HepG2 (cell line): ENCODE results near the gene PSMD10. TPM values are rescaled to one million over a fixed set of nuclear protein-coding genes. Genes with fewer than 3 reads are reported as not detected.

Experiments used
- ATAC-seq: fragments of 200-7000 bp; cut with Tn5 transposase; 3 replicates; pipeline ENCODE4 v1.9.1; 2020; ENCODE audit warnings: mild to moderate bottlenecking, moderate library complexity
- BruUV-seq: library from RNA; stranded (reverse); fragments of 400-500 nt; replicated peaks from 2 replicates; lab custom pipeline; 2021; lab: Mats Ljungman, UMichigan
- CTCF ChIA-PET: fragments of 300-600 bp; formaldehyde crosslinking; extraction: SDS; loops from one replicate; lab custom pipeline; 2021; ENCODE audit warnings: low total read pairs, inconsistent platforms, low intra/inter-chr PET ratio; lab: Yijun Ruan, JAX
- POLR2A ChIA-PET: fragments of 350-600 bp; sonication (Branson Sonifier 250); formaldehyde crosslinking; loops from one replicate; lab custom pipeline; 2020; ENCODE audit warnings: antibody characterized with exemption, inconsistent platforms; lab: Yijun Ruan, JAX
- DNase-seq: peaks from one replicate; pipeline ENCODE4 v3.0.0-alpha.2; 2015; ENCODE audit warnings: low spot score
- FAIRE-seq: peaks from 3 replicates; lab custom pipeline; 2011; peaks lifted over from hg19 to GRCh38; lab: Jason Lieb, UNC
- H2AFZ ChIP-seq: one replicate; pipeline ENCODE4 v1.6.1; 2011; ENCODE audit warnings: low read length, inconsistent platforms
- H3K27ac ChIP-seq: fragments of 300-600 bp; 3 replicates; pipeline ENCODE4 v1.8.0; 2011; ENCODE audit warnings: mixed run types, mild to moderate bottlenecking, mixed read lengths, low read length, inconsistent platforms; ENCODE audit not compliant: insufficient read depth; ENCODE audit errors: extremely low read length
- H3K27me3 ChIP-seq, 2 experiments: fragments of 200-600 bp in 1 of 2; 2 replicates in 1 of 2; 3 replicates in 1 of 2; pipeline versions ENCODE4 v1.6.0 to v1.8.0; 2011; ENCODE audit warnings: low read length in 2 of 2, mild to moderate bottlenecking in 2 of 2, moderate library complexity in 2 of 2, inconsistent platforms in 1 of 2; ENCODE audit not compliant: insufficient read depth in 2 of 2, control insufficient read depth in 1 of 2
- H3K36me3 ChIP-seq, 2 experiments: fragments of 200-600 bp in 1 of 2; replicated peaks in 1 of 2; 2 replicates in 1 of 2; 3 replicates in 1 of 2; pipeline versions ENCODE4 v1.5.1 to v1.8.0; 2011; ENCODE audit warnings: low read length in 2 of 2, inconsistent platforms in 1 of 2; ENCODE audit not compliant: insufficient read depth in 2 of 2, control insufficient read depth in 1 of 2
- H3K4me1 ChIP-seq: 2 replicates; pipeline ENCODE4 v1.5.1; 2012; ENCODE audit warnings: low read length, inconsistent platforms; ENCODE audit not compliant: insufficient read depth
- H3K4me2 ChIP-seq: 2 replicates; pipeline ENCODE4 v1.6.0; 2011; ENCODE audit warnings: low read depth, low read length, inconsistent platforms
- H3K4me3 ChIP-seq, 3 experiments: fragments of 200-600 bp in 1 of 3; sonication (generic), shearing (Covaris generic) in 1 of 3; replicated peaks in 1 of 3; 2 replicates each; pipeline ENCODE4 v1.5.1; 2011 to 2016; ENCODE audit warnings: low read length in 3 of 3, inconsistent platforms in 2 of 3, low read depth in 2 of 3, mild to moderate bottlenecking in 2 of 3, control low read depth in 1 of 3, mixed read lengths in 1 of 3; ENCODE audit not compliant: insufficient read depth in 1 of 3
- H3K79me2 ChIP-seq: one replicate; pipeline ENCODE4 v1.6.1; 2011; ENCODE audit warnings: low read length, inconsistent platforms; ENCODE audit not compliant: insufficient read depth
- H3K9ac ChIP-seq: 2 replicates; pipeline ENCODE4 v1.6.0; 2011; ENCODE audit warnings: mild to moderate bottlenecking, low read depth, low read length, inconsistent platforms; ENCODE audit not compliant: insufficient read depth
- H3K9me3 ChIP-seq: 2 replicates; pipeline ENCODE4 v1.5.1; 2012; ENCODE audit warnings: mild to moderate bottlenecking, low read length
- H4K20me1 ChIP-seq: 2 replicates; pipeline ENCODE4 v1.6.0; 2011; ENCODE audit warnings: inconsistent platforms, mild to moderate bottlenecking, low read length, moderate library complexity; ENCODE audit not compliant: insufficient read depth
- GATAD2A ChIP-seq: IDR thresholded peaks from 2 replicates; pipeline ENCODE4 v1.6.1; 2016
- HNRNPH1 ChIP-seq: fragments of 200-400 bp; formaldehyde crosslinking; optimal IDR thresholded peaks from 2 replicates; pipeline ENCODE3; 2017; ENCODE audit warnings: mild to moderate bottlenecking, low read depth, low read length
- KAT2B ChIP-seq: fragments of 150-350 bp; IDR thresholded peaks from 2 replicates; pipeline ENCODE4 v1.6.1; 2014; ENCODE audit warnings: low read depth, low read length, borderline replicate concordance
- NFKBIZ ChIP-seq: IDR thresholded peaks from 2 replicates; pipeline ENCODE4 v1.6.1; 2018; ENCODE audit warnings: missing genetic modification reagents, missing compliant biosample characterization
- NR1H2 ChIP-seq: sonication (generic); formaldehyde crosslinking; IDR thresholded peaks from 2 replicates; pipeline ENCODE4 v1.8.1; 2022; ENCODE audit warnings: low read depth, missing genetic modification reagents, borderline replicate concordance
- RBM39 ChIP-seq: fragments of 200-400 bp; formaldehyde crosslinking; IDR thresholded peaks from one replicate; pipeline ENCODE4 v1.6.1; 2018; ENCODE audit warnings: antibody characterized with exemption, mild to moderate bottlenecking, low read depth, low read length; ENCODE audit not compliant: poor library complexity, severe bottlenecking
- SUZ12 ChIP-seq: fragments of 150-350 bp; IDR thresholded peaks from 2 replicates; pipeline ENCODE4 v1.6.1; 2014; ENCODE audit warnings: low read depth, low read length
- TBL1XR1 ChIP-seq: fragments of 150-350 bp; IDR thresholded peaks from 2 replicates; pipeline ENCODE4 v1.6.1; 2014; ENCODE audit warnings: borderline replicate concordance, low read length; ENCODE audit not compliant: partially characterized antibody
- ZNF10 ChIP-seq: sonication (generic); formaldehyde crosslinking; IDR thresholded peaks from 2 replicates; pipeline ENCODE4 v1.4.0; 2020; ENCODE audit warnings: mild to moderate bottlenecking, low read depth, missing genetic modification reagents, borderline replicate concordance
- ZNF251 ChIP-seq: sonication (generic); formaldehyde crosslinking; IDR thresholded peaks from 2 replicates; pipeline ENCODE4 v1.9.0; 2021; ENCODE audit warnings: mild to moderate bottlenecking, missing genetic modification reagents
- ZNF274 ChIP-seq: sonication (generic); formaldehyde crosslinking; IDR thresholded peaks from 2 replicates; pipeline ENCODE4 v1.5.1; 2020; ENCODE audit warnings: mild to moderate bottlenecking, missing genetic modification reagents
- WGBS: methylation state at CpG from one replicate; pipeline ENCODE4 v1.1.6; 2017; ENCODE audit warnings: low lambda C conversion rate; 5-methylcytosine and 5-hydroxymethylcytosine counted together
- in situ Hi-C: cut with HindIII; loops from 2 replicates; pipeline ENCODE4 v1.10.0; 2017; ENCODE audit warnings: low pct_unique_long_range_greater_than_20kb; ENCODE audit not compliant: extremely low pct_ligation_motif_present
- intact Hi-C: fragments of 100-400 bp; cut with micrococcal nuclease; formaldehyde crosslinking; loops from one replicate; pipeline ENCODE4 v1.10.0; 2022; ENCODE audit not compliant: unreplicated experiment
- polyA plus RNA-seq, 8 experiments: library from polyadenylated mRNA; depleted of rRNA in 3 of 8; stranded (reverse) in 7 of 8; unstranded in 1 of 8; fragments of >200 nt; fragmentation: Illumina TruSeq in 4 of 8; extraction: Trizol in 4 of 8; gene quantifications; 2 replicates each; pipeline versions ENCODE4 v1.2.1 to v1.2.3, GENCODE V29; 2011 to 2016; ENCODE audit warnings: low read depth in 4 of 8, missing spikeins in 1 of 8, mixed read lengths in 1 of 8; ENCODE audit not compliant: insufficient read depth in 1 of 8
- total RNA-seq, 5 experiments: library from RNA; depleted of rRNA; stranded (reverse); fragments of >200 nt; fragmentation: Illumina TruSeq; extraction: Trizol; gene quantifications; 2 replicates each; pipeline ENCODE4 v1.2.3, GENCODE V29; 2016; ENCODE audit warnings: low read depth in 1 of 5
- TF ChIP-seq, protein P1 (sequence below): sonication (generic); formaldehyde crosslinking; IDR thresholded peaks from 2 replicates; pipeline ENCODE4 v1.5.0; 2020; ENCODE audit warnings: missing genetic modification reagents
- TF ChIP-seq, protein P2 (sequence below): sonication (generic); formaldehyde crosslinking; IDR thresholded peaks from 2 replicates; pipeline ENCODE4 v1.5.1; 2020; ENCODE audit warnings: mild to moderate bottlenecking, missing genetic modification reagents, moderate library complexity
- TF ChIP-seq, protein P3 (sequence below): sonication (generic); formaldehyde crosslinking; IDR thresholded peaks from 2 replicates; pipeline ENCODE4 v1.4.0; 2020; ENCODE audit warnings: missing genetic modification reagents, mild to moderate bottlenecking, borderline replicate concordance

Gene PSMD10
- total and polyA plus RNA-seq, 2 of the 13 experiments (the other 11 are each of a cell fraction or from before 2014, with no cell fraction given), result 56.4 to 65.3 TPM

GRCh38 chrX:108123591-108124366 lies 32.4 kb upstream of the PSMD10 start (continued):
- TF ChIP-seq HNRNPH1, result no peak
- TF ChIP-seq NR1H2 (CRISPR knock-in tag), result no peak

DNA sequence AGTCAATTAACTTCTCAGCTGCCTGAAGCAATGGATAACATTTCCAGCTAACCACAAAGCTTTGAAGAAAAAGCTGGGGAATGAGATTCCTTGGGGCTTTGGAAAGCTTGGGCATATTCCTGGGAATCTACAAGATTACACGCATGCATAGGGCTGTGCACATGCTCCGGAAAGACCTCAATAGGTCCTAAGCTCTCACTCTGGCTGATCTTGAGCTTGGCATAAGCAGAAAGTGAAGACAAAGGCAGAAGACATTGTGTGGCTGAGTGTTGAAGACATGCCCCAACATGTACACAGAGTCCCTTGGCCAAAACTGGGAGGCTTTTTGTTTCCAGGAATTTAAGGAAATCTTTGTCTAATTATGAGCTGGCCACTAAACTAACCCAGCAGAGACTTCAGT lies 31.4 kb upstream of the PSMD10 start:
- 100% methylated on average over 2 of the region's 2 CpGs for WGBS
- Histone ChIP-seq H2AFZ (no peak overlapping the region), H3K4me3 (no peak overlapping the region), H3K79me2 (no peaks in the 10 kb centered on the region), H3K4me2 (no peak overlapping the region), H4K20me1 (no peaks in the 10 kb centered on the region), H3K9me3 (no peaks in the 10 kb centered on the region), H3K36me3 (no peaks in the 10 kb centered on the region), H3K27me3 (no peaks in the 10 kb centered on the region), H3K27ac (no peak overlapping the region), H3K9ac (no peak overlapping the region), H3K4me1 (no peaks in the 10 kb centered on the region)
- in situ Hi-C loops, result no loop called here
- ChIA-PET POLR2A (no interaction called here), CTCF (no interaction called here)
- no peak for FAIRE-seq
- no peak for DNase-seq
- no TSS peak for BruUV-seq
- no peak for ATAC-seq
- intact Hi-C loops, result no loop called here
- TF ChIP-seq TBL1XR1, result no peak
- TF ChIP-seq, protein P1, sequence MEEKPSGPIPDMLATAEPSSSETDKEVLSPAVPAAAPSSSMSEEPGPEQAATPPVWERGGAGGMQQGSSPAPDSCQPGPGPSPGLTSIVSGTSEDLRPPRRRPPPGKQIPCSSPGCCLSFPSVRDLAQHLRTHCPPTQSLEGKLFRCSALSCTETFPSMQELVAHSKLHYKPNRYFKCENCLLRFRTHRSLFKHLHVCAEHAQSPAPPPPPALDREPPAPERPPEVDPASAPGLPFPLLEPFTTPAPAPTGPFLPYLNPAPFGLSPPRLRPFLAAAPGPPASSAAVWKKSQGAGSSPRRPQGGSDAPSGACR, result no peak
- TF ChIP-seq SUZ12, result no peak
- TF ChIP-seq NFKBIZ (CRISPR knock-in tag), result no peak
- TF ChIP-seq, protein P2, sequence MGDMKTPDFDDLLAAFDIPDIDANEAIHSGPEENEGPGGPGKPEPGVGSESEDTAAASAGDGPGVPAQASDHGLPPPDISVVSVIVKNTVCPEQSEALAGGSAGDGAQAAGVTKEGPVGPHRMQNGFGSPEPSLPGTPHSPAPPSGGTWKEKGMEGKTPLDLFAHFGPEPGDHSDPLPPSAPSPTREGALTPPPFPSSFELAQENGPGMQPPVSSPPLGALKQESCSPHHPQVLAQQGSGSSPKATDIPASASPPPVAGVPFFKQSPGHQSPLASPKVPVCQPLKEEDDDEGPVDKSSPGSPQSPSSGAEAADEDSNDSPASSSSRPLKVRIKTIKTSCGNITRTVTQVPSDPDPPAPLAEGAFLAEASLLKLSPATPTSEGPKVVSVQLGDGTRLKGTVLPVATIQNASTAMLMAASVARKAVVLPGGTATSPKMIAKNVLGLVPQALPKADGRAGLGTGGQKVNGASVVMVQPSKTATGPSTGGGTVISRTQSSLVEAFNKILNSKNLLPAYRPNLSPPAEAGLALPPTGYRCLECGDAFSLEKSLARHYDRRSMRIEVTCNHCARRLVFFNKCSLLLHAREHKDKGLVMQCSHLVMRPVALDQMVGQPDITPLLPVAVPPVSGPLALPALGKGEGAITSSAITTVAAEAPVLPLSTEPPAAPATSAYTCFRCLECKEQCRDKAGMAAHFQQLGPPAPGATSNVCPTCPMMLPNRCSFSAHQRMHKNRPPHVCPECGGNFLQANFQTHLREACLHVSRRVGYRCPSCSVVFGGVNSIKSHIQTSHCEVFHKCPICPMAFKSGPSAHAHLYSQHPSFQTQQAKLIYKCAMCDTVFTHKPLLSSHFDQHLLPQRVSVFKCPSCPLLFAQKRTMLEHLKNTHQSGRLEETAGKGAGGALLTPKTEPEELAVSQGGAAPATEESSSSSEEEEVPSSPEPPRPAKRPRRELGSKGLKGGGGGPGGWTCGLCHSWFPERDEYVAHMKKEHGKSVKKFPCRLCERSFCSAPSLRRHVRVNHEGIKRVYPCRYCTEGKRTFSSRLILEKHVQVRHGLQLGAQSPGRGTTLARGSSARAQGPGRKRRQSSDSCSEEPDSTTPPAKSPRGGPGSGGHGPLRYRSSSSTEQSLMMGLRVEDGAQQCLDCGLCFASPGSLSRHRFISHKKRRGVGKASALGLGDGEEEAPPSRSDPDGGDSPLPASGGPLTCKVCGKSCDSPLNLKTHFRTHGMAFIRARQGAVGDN (CRISPR knock-in tag), result no peak
- TF ChIP-seq GATAD2A (CRISPR knock-in tag), result no peak
- no peak for TF ChIP-seq ZNF251
- TF ChIP-seq KAT2B, result no peak
- TF ChIP-seq, protein P3, sequence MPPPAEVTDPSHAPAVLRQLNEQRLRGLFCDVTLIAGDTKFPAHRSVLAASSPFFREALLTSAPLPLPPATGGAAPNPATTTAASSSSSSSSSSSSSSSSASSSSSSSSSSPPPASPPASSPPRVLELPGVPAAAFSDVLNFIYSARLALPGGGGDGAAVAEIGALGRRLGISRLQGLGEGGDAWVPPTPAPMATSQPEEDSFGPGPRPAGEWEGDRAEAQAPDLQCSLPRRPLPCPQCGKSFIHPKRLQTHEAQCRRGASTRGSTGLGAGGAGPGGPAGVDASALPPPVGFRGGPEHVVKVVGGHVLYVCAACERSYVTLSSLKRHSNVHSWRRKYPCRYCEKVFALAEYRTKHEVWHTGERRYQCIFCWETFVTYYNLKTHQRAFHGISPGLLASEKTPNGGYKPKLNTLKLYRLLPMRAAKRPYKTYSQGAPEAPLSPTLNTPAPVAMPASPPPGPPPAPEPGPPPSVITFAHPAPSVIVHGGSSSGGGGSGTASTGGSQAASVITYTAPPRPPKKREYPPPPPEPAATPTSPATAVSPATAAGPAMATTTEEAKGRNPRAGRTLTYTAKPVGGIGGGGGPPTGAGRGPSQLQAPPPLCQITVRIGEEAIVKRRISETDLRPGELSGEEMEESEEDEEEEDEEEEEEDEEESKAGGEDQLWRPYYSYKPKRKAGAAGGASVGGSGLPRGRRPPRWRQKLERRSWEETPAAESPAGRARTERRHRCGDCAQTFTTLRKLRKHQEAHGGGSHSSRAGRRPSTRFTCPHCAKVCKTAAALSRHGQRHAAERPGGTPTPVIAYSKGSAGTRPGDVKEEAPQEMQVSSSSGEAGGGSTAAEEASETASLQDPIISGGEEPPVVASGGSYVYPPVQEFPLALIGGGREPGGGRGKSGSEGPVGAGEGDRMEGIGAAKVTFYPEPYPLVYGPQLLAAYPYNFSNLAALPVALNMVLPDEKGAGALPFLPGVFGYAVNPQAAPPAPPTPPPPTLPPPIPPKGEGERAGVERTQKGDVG (CRISPR knock-in tag), result no peak
- TF ChIP-seq ZNF274 (CRISPR knock-in tag), result no peak
- no peak for TF ChIP-seq ZNF10
- TF ChIP-seq RBM39, result no peak
